ENCODE results near the gene ELK1. TPM values are rescaled to one million over a fixed set of nuclear protein-coding genes. Genes with fewer than 3 reads are reported as not detected.

ELK1 gene
- total RNA-seq, 4 donors from 2014 or later: 11.6 to 27.5 (median 18.6) TPM

DNA sequence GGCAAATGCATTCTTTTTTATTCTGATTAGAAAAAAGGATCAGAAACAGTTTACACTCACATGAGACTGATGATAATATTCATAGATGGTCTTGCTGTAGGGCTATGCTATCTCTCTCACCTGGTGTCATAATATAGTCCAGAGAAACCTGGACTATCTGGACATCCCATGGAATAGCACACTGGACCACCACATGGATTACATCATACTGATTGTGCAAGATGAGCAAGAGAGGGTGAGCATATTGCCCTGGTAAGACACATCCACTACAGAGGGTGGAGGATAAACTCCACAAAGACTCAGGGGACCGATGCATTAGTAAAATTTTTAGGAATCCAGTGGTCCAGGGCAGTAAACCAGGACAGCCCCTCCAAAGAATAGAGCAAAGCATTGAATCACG, 38.9 kb downstream of the ELK1 start:
- in situ Hi-C loops (cut with MboI; ENCODE audit: low pct_ligation_motif_present in 1 of 4, low pct_unique_long_range_greater_than_20kb in 1 of 4, low sequenced_read_pairs in 3 of 4): no loop called here

GRCh38 chrX:47610511-47610910, 39.9 kb downstream of the ELK1 start:
- 81 to 83% methylated on average over 3 to 4 of the region's 4 CpGs for WGBS, 2 donors (ENCODE audit: low coverage in 1 of 2)
- Histone ChIP-seq H3K9me3 (no peaks in the 10 kb centered on the region), H3K36me3 (no peaks in the 10 kb centered on the region), H3K4me3 (no peak overlapping the region), H3K27ac (no peak overlapping the region), H3K27me3 (no peaks in the 10 kb centered on the region), H3K4me1 (no peaks in the 10 kb centered on the region)
- TF ChIP-seq EP300 (IDR thresholded peaks at IDR 0.05; ENCODE audit: low read depth) (no peak), POLR2AphosphoS5 (IDR thresholded peaks at IDR 0.05) (no peak), POLR2A (IDR thresholded peaks at IDR 0.05) (no peak), CTCF (IDR thresholded peaks at IDR 0.05) (no peak)
- in situ Hi-C loops (cut with MboI; ENCODE audit: low pct_ligation_motif_present in 1 of 4, low pct_unique_long_range_greater_than_20kb in 1 of 4, low sequenced_read_pairs in 3 of 4): no loop called here
- DNase-seq: no peak
- intact Hi-C loops (cut with DNase I; ENCODE audit: low total_unique reads): no loop called here

More for the DNA sequence above, 38.9 kb downstream of the ELK1 start:
- Histone ChIP-seq H3K36me3 (no peaks in the 10 kb centered on the region), H3K27ac (no peak overlapping the region), H3K9me3 (no peaks in the 10 kb centered on the region), H3K4me3 (no peak overlapping the region), H3K4me1 (no peaks in the 10 kb centered on the region), H3K27me3 (no peaks in the 10 kb centered on the region)
- 72% methylated on average over 2 of the region's 2 CpGs; no CpG with 5 or more reads in 1 of the 2 donors for WGBS, 2 donors (ENCODE audit: low coverage in 1 of 2)
- TF ChIP-seq CTCF (IDR thresholded peaks at IDR 0.05) (no peak), EP300 (IDR thresholded peaks at IDR 0.05; ENCODE audit: low read depth) (no peak), POLR2A (IDR thresholded peaks at IDR 0.05) (no peak), POLR2AphosphoS5 (IDR thresholded peaks at IDR 0.05) (no peak)
- DNase-seq: no peak
- intact Hi-C loops (cut with DNase I; ENCODE audit: low total_unique reads): no loop called here

DNA sequence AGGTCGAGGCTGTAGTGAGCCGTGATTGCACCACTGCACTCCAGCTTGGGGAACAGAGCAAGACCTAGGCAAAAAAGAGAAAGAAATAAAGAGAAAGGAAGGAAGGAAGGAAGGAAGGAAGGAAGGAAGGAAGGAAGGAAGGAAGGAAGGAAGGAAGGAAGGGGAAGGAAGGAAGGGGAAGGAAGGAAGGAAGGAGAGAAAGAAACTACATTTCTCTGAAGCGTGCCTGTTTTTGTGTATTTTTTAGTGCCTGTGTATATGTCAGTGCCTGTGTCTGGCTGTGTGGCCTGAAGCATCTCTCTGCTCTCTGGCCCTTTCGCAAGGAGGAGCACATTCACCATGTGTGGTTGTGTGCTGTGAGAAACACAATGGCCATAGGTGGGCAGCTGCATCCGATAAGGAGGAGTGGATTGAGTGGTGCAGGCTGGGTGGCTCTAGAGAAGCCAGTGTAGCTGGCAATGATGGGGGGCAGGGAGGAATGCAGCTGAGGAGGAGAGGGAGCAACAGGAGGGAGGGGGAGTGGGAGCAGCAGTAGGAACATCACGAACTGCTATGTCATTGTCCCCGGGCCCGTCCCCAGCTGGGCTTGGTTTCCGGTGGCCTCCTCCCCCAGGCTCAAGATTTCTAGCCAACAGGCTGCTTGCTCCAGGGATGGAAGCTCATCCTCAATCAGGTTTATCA, 42.1 kb downstream of the ELK1 start:
- Histone ChIP-seq H3K27ac (no peak overlapping the region), H3K36me3 (no peaks in the 10 kb centered on the region), H3K9me3 (no peaks in the 10 kb centered on the region), H3K27me3 (no peaks in the 10 kb centered on the region), H3K4me3 (no peak overlapping the region), H3K4me1 (no peaks in the 10 kb centered on the region)
- intact Hi-C loops (cut with DNase I; ENCODE audit: low total_unique reads): no loop called here
- 68% methylated on average over 9 of the region's 9 CpGs; no CpG with 5 or more reads in 1 of the 2 donors for WGBS, 2 donors (ENCODE audit: low coverage in 1 of 2)
- DNase-seq: no peak
- in situ Hi-C loops (cut with MboI; ENCODE audit: low pct_ligation_motif_present in 1 of 4, low pct_unique_long_range_greater_than_20kb in 1 of 4, low sequenced_read_pairs in 3 of 4): no loop called here
- TF ChIP-seq POLR2A (IDR thresholded peaks at IDR 0.05) (no peak), POLR2AphosphoS5 (IDR thresholded peaks at IDR 0.05) (no peak), EP300 (IDR thresholded peaks at IDR 0.05; ENCODE audit: low read depth) (no peak), CTCF (IDR thresholded peaks at IDR 0.05) (no peak)

GRCh38 chrX:47607091-47607490, 43.3 kb downstream of the ELK1 start:
- H3K27me3 ChIP-seq: no peaks in the 10 kb centered on the region
- intact Hi-C loops (cut with DNase I; ENCODE audit: low total_unique reads): no loop called here
- TF ChIP-seq EP300 (IDR thresholded peaks at IDR 0.05; ENCODE audit: low read depth): no peak
- no peak for TF ChIP-seq POLR2AphosphoS5 (IDR thresholded peaks at IDR 0.05)
- no peak for TF ChIP-seq POLR2A (IDR thresholded peaks at IDR 0.05)
- TF ChIP-seq CTCF (IDR thresholded peaks at IDR 0.05): no peak
- DNase-seq: no peak
- no peaks in the 10 kb centered on the region for H3K36me3 ChIP-seq
- no peaks in the 10 kb centered on the region for H3K4me1 ChIP-seq
- in situ Hi-C loops (cut with MboI; ENCODE audit: low pct_ligation_motif_present in 1 of 4, low pct_unique_long_range_greater_than_20kb in 1 of 4, low sequenced_read_pairs in 3 of 4): no loop called here
- H3K4me3 ChIP-seq: no peak overlapping the region
- no peaks in the 10 kb centered on the region for H3K9me3 ChIP-seq
- H3K27ac ChIP-seq: no peak overlapping the region
